HG02852 (cell line): ENCODE measurements around the gene PLEK.

Experiments used
- ATAC-seq: cut with Tn5 transposase; IDR thresholded peaks from one replicate; pipeline ENCODE4 v1.9.1; 2021; ENCODE audit warnings: mild to moderate bottlenecking, moderate library complexity; ENCODE audit not compliant: unreplicated experiment

The PLEK gene

DNA sequence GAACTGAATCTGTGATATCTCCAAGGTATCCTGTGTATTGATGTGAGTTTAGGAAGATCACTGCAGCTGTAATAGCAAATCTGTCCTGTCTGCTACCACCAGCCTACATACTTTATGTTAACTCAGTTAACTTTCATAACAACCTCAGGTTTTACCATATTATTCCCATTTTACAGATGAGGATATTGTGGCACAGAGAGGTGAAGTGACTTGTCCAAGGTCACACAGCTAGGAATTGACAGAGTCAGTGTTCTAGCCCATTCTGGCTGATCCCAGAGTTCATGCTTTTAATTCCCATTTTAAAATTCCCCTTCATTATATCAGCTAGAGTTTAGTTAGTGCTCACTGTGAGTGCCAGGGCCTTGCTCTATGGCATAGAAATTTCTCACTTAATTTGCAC lies 49.4 kb downstream of the PLEK start:
- ATAC-seq = no peak

DNA sequence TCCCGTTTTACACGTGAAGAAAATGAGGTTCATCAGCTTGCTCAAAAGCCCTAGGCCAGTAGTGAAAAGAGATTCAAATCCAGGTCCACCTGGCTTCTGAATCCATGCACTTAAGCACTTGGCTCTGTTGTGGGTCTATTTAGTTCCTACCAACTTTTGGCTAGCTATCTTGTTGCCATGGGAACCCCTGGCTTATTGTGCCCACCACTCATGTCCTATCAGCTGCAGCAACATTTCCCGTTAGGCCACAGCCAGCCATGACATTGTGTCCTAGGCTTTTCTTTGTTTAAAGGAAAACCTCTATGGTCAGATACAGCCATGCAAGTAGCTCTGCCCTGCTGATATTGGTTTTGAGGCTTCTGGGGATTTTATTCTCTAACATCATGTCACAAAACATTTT lies 49.8 kb downstream of the PLEK start:
- ATAC-seq = no peak

DNA sequence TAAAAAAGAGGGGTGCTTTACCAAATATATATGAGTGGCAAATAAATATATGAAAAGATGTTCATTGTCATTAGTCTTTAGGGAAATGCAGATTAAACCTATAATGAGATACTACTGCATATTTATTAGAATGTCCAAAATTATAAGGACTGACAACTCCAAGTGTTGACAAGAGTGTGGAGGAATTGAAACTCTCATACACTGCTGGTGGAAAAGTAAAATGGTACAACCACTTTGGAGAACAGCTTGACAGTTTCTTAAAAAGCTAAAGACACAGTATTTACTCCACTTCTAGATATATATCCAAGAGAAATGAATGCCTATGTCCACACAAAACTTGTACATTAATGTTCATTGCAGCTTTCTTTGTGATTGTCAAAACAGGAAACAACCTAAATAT lies 50.4 kb downstream of the PLEK start:
- no peak for ATAC-seq

DNA sequence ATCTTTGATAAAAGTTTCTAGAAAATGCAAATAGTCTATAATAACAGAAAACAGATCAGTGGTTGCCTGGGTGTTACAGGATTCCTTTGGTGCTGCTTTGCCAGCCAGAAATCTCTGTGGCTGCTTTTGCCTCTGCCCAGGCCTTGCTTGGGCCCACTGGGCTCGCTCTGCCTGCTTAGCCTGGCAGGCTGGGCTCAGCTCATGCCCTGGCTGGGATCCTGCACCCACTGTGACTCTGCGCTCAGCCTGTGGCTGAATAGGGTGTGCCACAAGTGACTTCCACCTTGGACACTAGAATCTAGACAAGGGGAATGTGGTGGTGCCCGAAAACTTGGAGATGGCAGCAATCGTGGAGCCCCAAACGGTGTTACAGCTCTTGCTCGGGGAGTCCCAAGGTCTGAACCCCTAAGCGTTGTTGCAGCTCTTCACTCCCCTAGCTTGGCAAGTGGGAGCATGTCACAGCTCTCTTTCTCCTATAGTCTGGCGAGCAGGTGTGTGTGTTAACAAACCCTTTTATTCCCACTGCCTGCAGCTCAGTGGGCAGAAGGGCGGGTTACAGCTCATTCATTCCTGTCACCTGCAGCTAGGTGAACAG lies 51.1 kb downstream of the PLEK start:
- ATAC-seq = no peak

DNA sequence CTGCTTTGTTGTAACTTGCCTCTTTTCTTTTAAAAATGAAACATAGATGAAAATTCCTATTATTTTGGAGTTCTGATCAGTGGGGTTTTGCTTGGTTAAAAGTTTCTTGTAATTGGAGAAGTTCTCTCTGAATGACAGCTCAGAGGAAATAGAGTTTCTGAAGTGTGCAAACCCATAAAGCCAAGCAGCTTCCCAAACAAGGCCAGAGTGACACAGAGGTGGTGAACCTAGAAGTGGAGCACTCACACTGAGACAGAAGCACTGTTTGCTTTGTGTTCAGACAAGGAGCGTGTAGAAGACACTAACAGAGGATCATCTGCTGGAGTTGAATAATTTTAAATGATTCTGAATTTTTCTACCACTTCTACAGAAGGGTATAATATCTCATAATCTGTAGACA lies 52.8 kb downstream of the PLEK start:
- ATAC-seq = peak; percentile 46

DNA sequence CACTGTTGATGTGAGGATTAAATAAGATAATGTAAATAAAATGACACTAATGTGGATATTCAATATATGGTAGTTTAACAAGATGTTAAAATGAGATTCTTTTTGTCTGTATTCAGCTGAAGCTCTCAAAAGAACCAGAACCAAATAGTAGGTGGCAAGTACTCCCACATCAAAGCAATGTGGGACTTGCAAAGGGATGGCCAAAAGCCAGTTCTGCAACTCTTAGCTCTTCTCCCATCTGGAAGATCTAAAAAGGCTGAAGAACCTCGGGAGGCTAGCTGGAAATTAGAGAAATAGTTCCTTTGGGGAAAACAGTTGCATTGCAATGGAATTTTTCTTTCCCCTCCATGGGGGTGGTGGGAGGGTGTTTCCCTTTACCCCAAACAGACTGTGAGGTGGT lies 53.3 kb downstream of the PLEK start:
- ATAC-seq = no peak

DNA sequence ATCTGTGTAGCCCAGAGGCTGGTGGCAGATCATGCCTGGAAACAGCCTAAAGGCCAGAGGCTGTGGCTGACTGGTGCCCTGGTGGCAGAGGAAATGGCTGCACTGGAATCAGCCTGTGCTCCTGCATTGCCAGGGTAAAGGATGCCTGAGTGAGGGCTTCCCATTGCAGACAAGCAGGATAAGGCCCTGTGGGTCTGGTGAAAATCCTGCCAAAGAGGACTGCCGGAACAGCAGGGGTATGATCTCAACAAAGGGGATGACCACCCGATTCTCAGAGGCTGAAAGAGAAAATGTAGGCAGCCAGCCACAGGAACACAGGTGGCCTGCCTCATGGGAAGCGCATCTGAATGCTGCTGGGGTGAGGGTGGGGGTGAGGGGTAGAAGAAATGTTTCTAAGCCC lies 53.8 kb downstream of the PLEK start:
- no peak for ATAC-seq

DNA sequence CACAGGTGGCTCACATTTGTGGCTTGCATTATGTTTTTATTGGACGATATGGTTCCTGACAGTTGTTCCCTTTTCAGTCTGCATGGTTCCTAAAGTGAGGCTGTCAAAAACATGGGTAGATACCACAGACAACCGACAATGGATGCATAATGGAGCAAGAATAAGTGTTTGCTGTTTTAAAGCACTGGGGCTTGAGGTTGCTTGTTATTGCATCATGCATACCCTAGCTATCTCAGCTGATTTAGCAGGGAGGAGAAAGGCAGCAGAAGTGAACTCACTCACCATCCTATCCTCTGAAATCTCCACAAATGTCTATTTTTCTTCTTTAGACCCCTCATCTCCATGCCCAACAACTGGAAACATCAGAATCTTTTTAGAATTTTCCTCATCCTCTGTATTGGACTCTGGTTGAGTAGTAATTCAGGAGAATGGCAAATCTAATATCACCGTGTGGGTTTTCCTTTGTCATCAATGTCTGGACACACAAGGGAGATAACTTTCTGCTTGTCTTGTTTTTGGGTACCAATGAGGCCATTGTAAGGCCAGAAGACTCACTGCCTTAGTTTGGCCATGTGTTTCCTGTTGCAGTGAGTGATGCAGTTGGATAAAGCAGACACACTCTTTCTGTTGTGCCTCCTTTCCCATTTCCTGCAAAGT lies 55.3 kb downstream of the PLEK start:
- no peak for ATAC-seq

DNA sequence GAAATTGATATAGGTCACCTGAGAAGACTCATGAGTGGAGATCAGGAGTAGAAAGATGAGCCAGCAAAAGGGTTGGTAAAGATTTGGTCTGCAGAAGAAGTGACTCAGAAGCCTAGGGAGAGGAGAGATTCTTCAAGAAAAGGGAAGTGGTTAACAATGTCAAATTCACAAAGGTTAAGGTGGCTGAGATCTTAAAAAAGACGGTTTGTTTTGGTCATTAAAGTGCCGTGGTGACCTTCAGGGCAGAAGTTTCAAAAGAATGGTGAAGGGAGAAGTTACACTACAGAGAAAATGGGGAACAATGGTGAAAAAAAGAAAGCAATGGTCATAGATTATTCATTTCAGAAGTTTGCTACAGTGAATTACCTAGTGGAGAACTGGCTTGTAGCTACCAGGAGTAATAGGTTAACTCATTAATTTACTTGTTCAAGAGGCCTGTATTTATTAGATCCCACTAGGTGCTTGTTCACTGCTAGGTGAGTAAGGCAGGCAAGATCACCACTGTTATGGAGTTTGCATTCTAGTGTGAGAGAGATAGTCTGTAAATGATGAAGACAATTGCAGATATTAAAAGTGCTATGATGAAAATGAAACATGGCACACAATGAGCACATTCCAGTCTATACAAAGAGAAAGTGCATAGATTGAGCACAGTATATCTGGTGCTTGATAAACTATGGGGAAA lies 59.0 kb downstream of the PLEK start:
- peak; percentile 87 for ATAC-seq

DNA sequence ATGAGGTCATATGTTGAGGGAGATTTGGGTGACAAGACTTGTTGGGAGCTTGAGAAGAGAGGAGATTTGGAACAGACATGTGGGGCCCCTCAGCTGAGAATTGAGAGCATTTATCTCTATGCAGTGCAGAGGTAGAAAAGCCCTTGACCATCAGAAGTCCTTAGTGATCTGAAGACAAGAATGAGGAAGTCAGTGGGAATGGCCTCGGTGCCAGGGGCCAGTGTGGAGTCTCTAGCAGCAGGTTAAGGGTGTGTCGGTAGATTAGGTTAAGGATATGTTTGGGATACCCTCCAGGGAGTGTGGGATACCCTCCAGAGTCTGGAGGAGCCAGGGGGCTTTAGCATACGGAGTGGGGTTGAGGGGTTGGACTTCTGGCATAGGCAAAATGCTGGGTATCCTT lies 60.4 kb downstream of the PLEK start:
- ATAC-seq = no peak

DNA sequence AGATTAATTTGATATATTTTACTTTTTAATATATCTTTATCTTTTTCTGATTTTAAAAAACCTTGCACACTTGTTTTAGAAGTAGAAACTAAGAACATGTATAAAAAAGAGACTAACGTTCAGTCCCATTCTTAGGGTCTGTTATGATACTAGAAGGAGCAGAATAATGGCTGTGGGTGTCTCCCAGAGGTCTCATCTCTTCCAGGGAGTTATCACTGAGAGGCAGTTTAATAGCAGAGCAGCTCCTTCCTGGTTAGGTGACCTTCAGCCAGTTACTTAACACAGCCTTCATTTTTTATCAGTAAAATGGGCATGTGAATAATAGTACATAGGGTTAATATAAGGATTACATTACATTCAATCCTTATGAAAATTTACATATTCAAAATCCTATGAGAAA lies 61.4 kb downstream of the PLEK start:
- ATAC-seq = no peak

DNA sequence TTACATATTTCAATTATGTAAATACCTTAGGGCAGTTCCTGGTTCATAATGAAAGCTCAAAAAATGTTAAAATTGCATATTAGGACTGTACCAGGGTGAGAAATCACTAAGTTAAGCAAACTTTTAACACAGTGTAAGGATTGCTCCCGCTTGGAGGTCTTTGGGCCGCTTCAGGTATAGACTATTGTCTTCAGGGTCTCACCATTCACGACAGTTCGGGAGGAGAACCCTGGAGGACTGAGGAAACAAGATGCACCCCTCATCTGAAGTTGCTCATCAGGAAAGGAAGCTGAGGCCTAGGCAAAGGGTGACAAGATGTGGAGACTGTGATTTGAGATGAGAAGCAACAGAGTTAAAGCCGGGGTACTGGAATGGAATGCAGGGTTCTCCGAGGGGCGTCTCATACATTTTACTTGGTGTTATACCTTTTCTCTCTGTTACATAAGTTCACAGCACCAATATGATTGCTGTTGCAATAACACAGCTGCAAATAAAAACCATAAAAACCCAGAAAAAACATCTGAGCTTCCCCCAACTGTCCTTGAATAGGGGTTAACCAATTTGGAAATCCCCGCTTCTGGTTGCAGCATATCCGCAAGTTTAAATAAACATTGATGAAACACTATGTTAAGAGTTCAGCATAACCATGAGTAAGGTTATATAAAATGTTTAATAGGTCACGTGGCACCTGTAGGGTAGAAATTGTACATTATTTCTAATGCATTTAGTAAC lies 61.9 kb downstream of the PLEK start:
- peak; percentile 29 for ATAC-seq

DNA sequence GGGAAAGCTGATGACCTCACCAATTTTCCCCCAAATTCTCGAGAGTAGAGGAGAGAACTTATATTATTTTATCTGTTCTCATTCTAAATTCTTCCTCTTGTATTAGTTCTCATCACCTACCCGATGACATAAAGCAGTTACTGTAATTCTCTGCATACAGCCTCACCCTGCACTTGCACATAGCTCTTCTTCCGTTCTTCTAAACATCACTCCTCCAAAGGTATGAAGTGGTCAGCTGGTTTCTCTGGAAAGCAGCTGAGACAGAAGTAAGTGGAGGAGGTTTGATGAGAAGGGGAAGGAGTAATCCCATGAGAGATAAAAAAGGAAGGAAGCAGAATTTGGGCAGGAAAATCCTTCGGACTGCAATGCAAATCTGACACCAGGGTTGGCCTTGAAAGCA lies 63.0 kb downstream of the PLEK start:
- no peak for ATAC-seq

DNA sequence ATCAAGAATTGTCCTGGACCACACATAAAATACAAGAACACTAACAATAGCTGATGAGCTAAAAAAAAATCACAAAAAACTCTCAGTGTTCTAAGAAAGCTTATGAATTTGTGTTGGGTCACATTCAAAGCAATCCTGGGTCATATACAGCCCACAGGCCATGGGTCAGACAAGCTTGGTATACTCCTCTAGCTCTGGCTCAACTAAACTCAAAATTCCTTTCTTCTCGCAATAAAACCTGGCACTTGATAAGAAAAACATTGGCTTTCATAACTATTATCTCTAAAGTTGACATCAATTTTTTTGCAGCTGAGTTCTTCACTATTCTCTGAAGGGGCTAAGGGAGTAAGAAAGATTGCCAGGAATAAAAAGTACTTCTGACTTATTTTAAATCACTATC lies 63.7 kb downstream of the PLEK start:
- ATAC-seq = no peak

DNA sequence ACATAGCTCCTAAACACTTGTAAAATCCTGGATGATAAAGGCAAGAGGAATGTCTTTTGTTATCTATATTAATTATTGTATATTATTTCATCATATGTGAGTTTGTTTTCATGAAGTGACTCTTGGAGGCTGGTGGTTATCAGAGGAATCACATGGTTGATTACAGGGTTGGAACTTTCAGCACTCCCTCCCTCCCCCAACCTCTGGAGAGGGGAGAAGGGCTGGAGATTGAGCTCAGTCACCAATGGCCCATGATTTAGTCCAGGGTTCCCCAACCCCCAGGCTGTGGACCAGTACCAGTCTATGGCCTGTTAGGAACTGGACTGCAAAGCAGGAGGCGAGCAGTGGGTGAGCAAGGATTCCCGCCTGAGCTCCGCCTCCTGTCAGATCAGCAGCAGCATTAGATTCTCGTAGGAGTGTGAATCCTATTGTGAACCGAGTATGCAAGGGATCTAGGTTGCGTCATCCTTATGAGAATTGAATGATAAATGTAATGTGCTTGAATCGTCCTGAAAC lies 64.3 kb downstream of the PLEK start:
- ATAC-seq = no peak

DNA sequence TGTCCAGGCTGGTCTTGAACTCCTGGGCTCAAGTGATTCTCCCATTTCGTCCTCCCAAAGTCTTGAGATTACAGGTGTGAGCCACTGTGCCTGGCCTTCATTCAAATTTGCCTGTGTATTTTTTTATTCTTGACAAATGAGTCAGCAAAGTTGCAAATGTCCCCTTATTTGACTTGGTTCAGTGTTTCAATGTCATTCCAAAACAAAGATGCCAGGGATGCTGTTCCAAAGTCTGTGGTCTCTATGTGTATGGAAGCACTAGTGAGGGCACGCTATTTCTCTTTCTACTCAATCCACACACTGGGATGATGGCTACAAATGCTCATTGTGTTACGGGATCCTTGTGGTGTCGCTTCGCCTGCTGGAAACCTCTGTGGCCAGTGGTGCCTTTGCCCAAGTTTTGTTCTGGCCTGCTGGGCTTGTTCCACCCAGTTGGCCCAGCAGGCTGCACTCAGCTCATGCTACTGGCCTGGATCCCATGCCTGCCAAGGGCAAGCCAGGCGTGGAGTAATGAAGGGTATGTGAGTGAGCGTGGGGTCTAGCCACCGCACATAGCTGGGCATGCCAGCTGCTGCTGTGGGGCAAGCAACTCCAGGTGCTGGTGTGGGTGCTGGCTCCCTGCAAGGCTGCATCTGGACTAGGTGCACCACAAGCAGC lies 66.4 kb downstream of the PLEK start:
- ATAC-seq = no peak

DNA sequence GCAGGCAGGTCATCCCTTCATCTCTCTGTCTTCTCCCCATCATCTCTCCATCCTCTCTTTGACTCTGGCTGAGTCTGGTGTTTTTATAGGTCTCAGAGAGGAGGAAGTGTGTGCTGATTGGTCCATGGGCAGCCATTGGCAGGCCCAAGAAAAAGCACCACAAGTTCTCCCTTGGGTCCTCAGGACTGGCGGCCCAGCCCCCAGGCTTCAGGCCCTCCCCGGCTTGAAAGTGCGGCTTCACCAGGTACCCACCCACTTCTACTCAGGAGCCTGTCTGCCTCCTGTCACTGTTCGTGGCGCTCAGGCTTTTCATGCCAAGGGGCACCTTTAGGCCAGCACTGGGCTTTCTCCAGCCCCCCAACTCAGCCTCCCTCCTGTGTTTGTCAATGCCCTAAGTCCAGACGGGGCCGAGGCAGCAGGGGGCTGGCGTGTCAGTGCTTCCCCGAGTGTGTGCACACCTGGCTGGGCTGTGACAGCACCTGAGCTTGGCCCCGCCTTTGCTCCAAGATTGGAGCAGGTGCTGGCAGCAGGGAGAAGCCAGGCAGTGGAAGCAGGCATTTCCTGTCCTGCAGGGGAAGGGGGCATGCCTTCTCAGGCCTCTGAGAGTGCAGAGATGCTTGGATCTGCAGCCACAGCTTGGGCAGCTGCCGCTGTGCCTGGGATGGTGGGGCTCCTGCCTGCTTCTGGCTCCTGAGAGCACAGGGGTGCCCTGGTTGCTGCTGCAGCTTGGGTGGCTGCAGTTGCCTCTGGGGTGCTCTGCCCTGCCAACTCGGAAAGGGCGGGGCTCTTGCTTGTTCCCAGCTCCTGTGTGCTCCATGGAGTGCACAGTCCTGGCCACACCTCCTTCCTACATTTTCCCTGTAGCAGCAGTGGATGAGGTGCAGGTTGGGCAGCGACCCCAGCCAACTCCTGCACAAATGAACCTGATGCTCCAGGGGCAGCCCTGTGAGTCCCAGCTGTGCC lies 67.9 kb downstream of the PLEK start:
- ATAC-seq = no peak

DNA sequence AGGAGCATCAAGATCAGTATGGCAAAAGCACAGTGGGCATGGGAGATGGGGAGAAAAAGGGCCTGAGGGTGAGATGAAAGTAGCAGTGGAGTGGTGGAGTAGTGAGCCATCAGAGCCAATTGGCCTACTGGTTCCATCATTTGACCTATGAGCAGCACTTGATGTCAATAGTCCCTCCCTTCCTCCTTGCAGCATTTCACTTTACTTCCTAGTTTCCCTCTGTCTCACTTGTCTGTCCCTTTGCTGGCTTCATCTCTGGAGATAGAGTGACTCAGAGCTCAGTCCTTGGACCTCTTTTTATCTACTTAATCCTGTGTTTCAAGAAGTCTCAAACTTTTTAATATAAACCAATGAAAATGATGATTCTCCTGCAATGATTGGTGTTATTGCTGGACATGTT lies 69.9 kb downstream of the PLEK start:
- ATAC-seq = no peak

DNA sequence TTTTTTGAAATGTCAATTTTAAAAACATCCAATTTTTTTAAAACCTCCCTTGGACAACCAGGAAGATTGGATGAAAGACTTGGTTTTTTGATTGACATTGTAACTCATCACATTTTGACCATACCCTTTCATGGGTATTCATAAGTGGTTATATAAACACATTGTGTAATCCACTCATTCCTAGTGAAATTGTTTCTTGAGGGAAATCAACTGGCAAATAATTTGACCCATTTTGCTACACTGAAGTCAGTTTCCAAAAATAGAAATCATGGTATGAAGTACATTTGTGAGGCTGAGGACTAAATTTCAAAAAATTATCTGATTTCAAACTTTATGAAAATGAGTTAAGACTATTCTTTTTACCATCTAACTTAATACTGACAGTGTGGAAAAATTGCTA lies 70.5 kb downstream of the PLEK start:
- no peak for ATAC-seq

DNA sequence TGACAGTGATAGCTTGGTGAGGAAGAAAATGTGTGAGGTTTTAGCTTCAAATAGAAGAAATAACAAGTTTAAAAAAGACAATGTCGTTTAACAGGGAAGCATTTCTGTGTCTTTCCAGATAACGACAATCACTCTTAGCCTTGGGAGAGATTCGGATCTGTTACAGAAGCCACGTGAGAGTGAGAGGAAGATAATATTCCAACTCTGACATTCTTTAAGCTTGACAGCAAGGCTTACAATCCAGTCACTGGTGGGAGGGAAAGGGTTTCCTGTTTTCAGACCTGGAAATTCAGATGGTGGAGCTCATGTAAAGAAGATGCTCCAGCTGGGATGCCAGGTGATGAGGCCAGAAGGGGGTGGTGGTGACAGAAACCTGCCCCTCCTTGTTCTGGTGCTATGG lies 71.2 kb downstream of the PLEK start:
- no peak for ATAC-seq
